Loucy (cell line): ENCODE data around the gene TEAD1.

ENCODE experiments used
- H2AFZ ChIP-seq: fragments of 200-600 bp; sonication (generic); 2 replicates; pipeline ENCODE4 v1.6.0; 2016; ENCODE audit warnings: antibody characterized with exemption, mild to moderate bottlenecking, low read length, moderate library complexity
- H3F3A ChIP-seq: fragments of 200-600 bp; 2 replicates; pipeline ENCODE4 v1.6.0; 2016; ENCODE audit warnings: antibody characterized with exemption, low read depth, mild to moderate bottlenecking
- H3K27me3 ChIP-seq: fragments of 200-600 bp; sonication (generic); 2 replicates; pipeline ENCODE4 v1.6.1; 2014; ENCODE audit warnings: low read length, mild to moderate bottlenecking; ENCODE audit not compliant: insufficient read depth, poor library complexity, severe bottlenecking
- H3K36me3 ChIP-seq: fragments of 200-600 bp; sonication (generic); 2 replicates; pipeline ENCODE4 v1.6.1; 2016; ENCODE audit warnings: low read length; ENCODE audit not compliant: insufficient read depth
- H3K4me1 ChIP-seq: fragments of 200-600 bp; sonication (generic); 2 replicates; pipeline ENCODE4 v1.5.1; 2014; ENCODE audit warnings: low read length, mild to moderate bottlenecking; ENCODE audit not compliant: insufficient read depth, poor library complexity, severe bottlenecking
- H3K4me2 ChIP-seq: fragments of 200-600 bp; sonication (generic); 2 replicates; pipeline ENCODE4 v1.6.0; 2014; ENCODE audit warnings: antibody characterized with exemption, low read length, low read depth, mild to moderate bottlenecking; ENCODE audit not compliant: poor library complexity, severe bottlenecking
- H3K4me3 ChIP-seq: fragments of 200-600 bp; sonication (generic); 2 replicates; pipeline ENCODE4 v1.5.1; 2014; ENCODE audit warnings: low read length, mild to moderate bottlenecking, mixed read lengths; ENCODE audit not compliant: poor library complexity, severe bottlenecking
- H3K79me2 ChIP-seq: fragments of 200-600 bp; sonication (generic); 2 replicates; pipeline ENCODE4 v1.6.1; 2014; ENCODE audit warnings: low read length; ENCODE audit not compliant: insufficient read depth
- H3K9ac ChIP-seq: fragments of 200-600 bp; sonication (generic); 2 replicates; pipeline ENCODE4 v1.6.0; 2014; ENCODE audit warnings: mild to moderate bottlenecking, low read depth, low read length, moderate library complexity; ENCODE audit not compliant: poor library complexity, severe bottlenecking
- H3K9me2 ChIP-seq: fragments of 200-600 bp; sonication (generic); replicated peaks from 2 replicates; pipeline ENCODE4 v1.6.1; 2016; ENCODE audit warnings: low read depth, low read length, mixed read lengths
- H3K9me3 ChIP-seq: fragments of 200-600 bp; sonication (generic); 2 replicates; pipeline ENCODE4 v1.6.1; 2014; ENCODE audit warnings: mild to moderate bottlenecking, antibody characterized with exemption, low read length, low read depth; ENCODE audit not compliant: insufficient read depth
- H4K20me1 ChIP-seq: fragments of 200-600 bp; sonication (generic); 2 replicates; pipeline ENCODE4 v1.6.0; 2014; ENCODE audit warnings: antibody characterized with exemption, low read length, mild to moderate bottlenecking; ENCODE audit not compliant: insufficient read depth, poor library complexity, severe bottlenecking
- CTCF ChIP-seq: fragments of 200-600 bp; sonication (generic); conservative IDR thresholded peaks from 2 replicates; pipeline ENCODE4 v1.5.1; 2014; ENCODE audit warnings: mild to moderate bottlenecking, antibody characterized with exemption, low read length
- EZH2phosphoT487 ChIP-seq: fragments of 200-600 bp; IDR thresholded peaks from 2 replicates; pipeline ENCODE4 v1.6.1; 2018; ENCODE audit warnings: antibody characterized with exemption, mild to moderate bottlenecking, moderate library complexity, borderline replicate concordance

The TEAD1 gene

GRCh38 chr11:12711496-12711895, 37.3 kb downstream of the TEAD1 start:
- Histone ChIP-seq H3K9ac (no peak overlapping the region), H3K4me1 (no peaks in the 10 kb centered on the region), H3K36me3 (no peaks in the 10 kb centered on the region), H3K27me3 (peaks cover 69% of the 10 kb centered on the region), H2AFZ (no peak overlapping the region), H3K9me2 (no peaks in the 10 kb centered on the region), H3K4me3 (no peak overlapping the region), H4K20me1 (no peaks in the 10 kb centered on the region), H3F3A (no peaks in the 10 kb centered on the region), H3K4me2 (no peak overlapping the region), H3K79me2 (no peaks in the 10 kb centered on the region), H3K9me3 (no peaks in the 10 kb centered on the region)
- TF ChIP-seq CTCF (no peak), EZH2phosphoT487 (no peak)

GRCh38 chr11:12712132-12712531, 37.9 kb downstream of the TEAD1 start:
- H3K4me2 ChIP-seq, result no peak overlapping the region
- H3K9ac ChIP-seq, result no peak overlapping the region
- no peak for TF ChIP-seq EZH2phosphoT487
- TF ChIP-seq CTCF, result no peak
- no peaks in the 10 kb centered on the region for H3K9me2 ChIP-seq
- no peaks in the 10 kb centered on the region for H4K20me1 ChIP-seq
- H3K4me3 ChIP-seq, result no peak overlapping the region
- no peaks in the 10 kb centered on the region for H3K9me3 ChIP-seq
- H3K36me3 ChIP-seq, result no peaks in the 10 kb centered on the region
- no peaks in the 10 kb centered on the region for H3K4me1 ChIP-seq
- no peaks in the 10 kb centered on the region for H3F3A ChIP-seq
- H3K27me3 ChIP-seq, result peaks cover 72% of the 10 kb centered on the region
- no peaks in the 10 kb centered on the region for H3K79me2 ChIP-seq
- no peak overlapping the region for H2AFZ ChIP-seq

- Histone ChIP-seq H3K27me3 (peaks cover 66% of the 10 kb centered on the region), H3K4me3 (no peak overlapping the region), H3K4me2 (no peak overlapping the region), H3K79me2 (no peaks in the 10 kb centered on the region), H3K9ac (no peak overlapping the region), H3K9me3 (no peaks in the 10 kb centered on the region), H3K9me2 (no peaks in the 10 kb centered on the region), H3K4me1 (peaks cover 13% of the 10 kb centered on the region), H2AFZ (no peak overlapping the region), H3F3A (no peaks in the 10 kb centered on the region), H4K20me1 (no peaks in the 10 kb centered on the region), H3K36me3 (no peaks in the 10 kb centered on the region)
- TF ChIP-seq CTCF (no peak), EZH2phosphoT487 (no peak)
Measured at GRCh38 chr11:12715131-12715530, 40.9 kb downstream of the TEAD1 start.
